Skeletal muscle satellite cell (primary cell): ENCODE results near the gene TSPAN12.

Source experiments
- H3K27me3 ChIP-seq: 2 replicates; pipeline ENCODE4 v1.7.0; 2013; ENCODE audit warnings: low read length; ENCODE audit not compliant: control insufficient read depth, insufficient read depth
- H3K36me3 ChIP-seq: 2 replicates; pipeline ENCODE4 v1.7.0; 2013; ENCODE audit warnings: mild to moderate bottlenecking, control low read depth, low read length; ENCODE audit not compliant: insufficient read depth
- H3K4me1 ChIP-seq: 2 replicates; pipeline ENCODE4 v1.7.0; 2013; ENCODE audit warnings: low read length; ENCODE audit not compliant: control insufficient read depth, insufficient read depth
- H3K4me2 ChIP-seq: 2 replicates; pipeline ENCODE4 v1.7.0; 2013; ENCODE audit warnings: mild to moderate bottlenecking, low read length
- H3K4me3 ChIP-seq: 2 replicates; pipeline ENCODE4 v1.7.0; 2013; ENCODE audit warnings: low read length
- H3K9ac ChIP-seq: 2 replicates; pipeline ENCODE4 v1.7.0; 2013; ENCODE audit warnings: mild to moderate bottlenecking, low read depth, low read length, moderate library complexity
- H3K9me3 ChIP-seq: replicated peaks from 2 replicates; pipeline ENCODE4 v1.7.0; 2013; ENCODE audit warnings: mild to moderate bottlenecking, control low read depth, low read length

Gene TSPAN12

DNA sequence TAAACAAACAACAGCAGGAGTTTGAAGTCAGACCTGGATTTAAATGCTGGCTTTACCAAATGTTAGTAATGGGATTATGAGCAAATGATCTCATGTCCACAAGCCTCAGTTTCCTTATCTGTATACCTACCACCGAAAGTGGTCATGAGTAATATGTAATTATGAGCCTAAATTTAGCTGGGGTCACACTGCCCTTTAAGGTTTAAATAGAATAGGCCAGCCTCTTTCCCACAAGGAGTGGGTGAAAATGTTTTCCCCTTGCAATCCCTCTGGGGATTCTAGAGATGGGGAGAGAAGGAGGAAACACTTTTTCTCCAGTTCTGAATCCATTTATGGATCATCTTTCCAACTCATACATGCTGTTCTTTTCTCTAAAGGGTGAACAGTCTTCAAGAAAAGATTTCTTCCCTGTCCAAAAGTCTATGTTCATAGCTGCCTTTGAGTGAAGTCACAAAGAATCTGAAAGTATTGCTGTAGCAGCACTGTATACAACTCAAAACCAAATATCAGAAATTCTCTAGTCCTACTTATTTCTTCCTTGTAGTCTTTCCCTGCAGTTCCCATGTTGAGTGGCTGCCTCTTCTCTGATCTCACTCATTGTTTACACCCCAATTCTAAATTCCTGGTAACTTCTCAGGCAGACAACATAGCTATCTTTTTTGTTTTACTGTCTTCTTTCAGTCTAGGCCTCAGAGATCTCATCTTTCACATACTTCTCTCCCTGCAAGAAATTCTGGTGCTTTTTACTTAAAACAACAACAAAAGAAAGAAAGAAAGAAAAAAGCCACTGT lies 7.4 kb upstream of the TSPAN12 start:
- peaks cover 8% of the 10 kb centered on the region for H3K27me3 ChIP-seq
- no peaks in the 10 kb centered on the region for H3K4me1 ChIP-seq
- no peaks in the 10 kb centered on the region for H3K36me3 ChIP-seq
- H3K9me3 ChIP-seq = no peaks in the 10 kb centered on the region
- H3K9ac ChIP-seq = no peak overlapping the region
- no peak overlapping the region for H3K4me3 ChIP-seq
- H3K4me2 ChIP-seq = no peak overlapping the region

GRCh38 chr7:120864141-120864900 lies 6.4 kb upstream of the TSPAN12 start:
- Histone ChIP-seq H3K4me1 (no peaks in the 10 kb centered on the region), H3K4me2 (no peak overlapping the region), H3K27me3 (peaks cover 8% of the 10 kb centered on the region), H3K4me3 (no peak overlapping the region), H3K9me3 (no peaks in the 10 kb centered on the region), H3K9ac (no peak overlapping the region), H3K36me3 (no peaks in the 10 kb centered on the region)

GRCh38 chr7:120862987-120863590 lies 5.1 kb upstream of the TSPAN12 start:
- Histone ChIP-seq H3K4me1 (peaks cover 5% of the 10 kb centered on the region), H3K9me3 (no peaks in the 10 kb centered on the region), H3K4me3 (no peak overlapping the region), H3K36me3 (no peaks in the 10 kb centered on the region), H3K9ac (no peak overlapping the region), H3K27me3 (peaks cover 8% of the 10 kb centered on the region), H3K4me2 (no peak overlapping the region)

DNA sequence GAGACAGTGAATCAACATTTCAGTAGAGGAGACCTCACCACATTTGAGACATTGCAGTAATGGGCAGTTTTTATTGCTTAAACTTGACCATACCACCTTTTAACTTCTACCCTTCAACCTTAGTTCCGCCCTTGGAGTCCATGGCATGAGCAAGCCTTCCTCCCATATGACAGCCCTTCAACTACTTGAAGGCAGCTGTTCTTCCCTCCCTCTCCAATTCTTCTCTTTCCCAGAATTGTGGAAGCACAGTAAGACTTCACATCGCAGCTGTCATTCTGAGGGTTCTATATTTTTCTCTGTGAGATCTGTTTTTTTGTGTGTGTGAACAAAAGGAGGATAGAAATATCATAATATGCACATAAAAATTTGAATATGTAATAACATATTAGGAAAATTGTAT lies 2.2 kb upstream of the TSPAN12 start:
- no peak overlapping the region for H3K4me3 ChIP-seq
- H3K9me3 ChIP-seq = no peaks in the 10 kb centered on the region
- H3K4me2 ChIP-seq = no peak overlapping the region
- H3K27me3 ChIP-seq = peaks cover 8% of the 10 kb centered on the region
- no peak overlapping the region for H3K9ac ChIP-seq
- peaks cover 5% of the 10 kb centered on the region for H3K4me1 ChIP-seq
- no peaks in the 10 kb centered on the region for H3K36me3 ChIP-seq

GRCh38 chr7:120859459-120859858 lies 1.5 kb upstream of the TSPAN12 start:
- Histone ChIP-seq H3K4me1 (peaks cover 5% of the 10 kb centered on the region), H3K36me3 (no peaks in the 10 kb centered on the region), H3K27me3 (peaks cover 4% of the 10 kb centered on the region), H3K4me2 (no peak overlapping the region), H3K9me3 (no peaks in the 10 kb centered on the region), H3K4me3 (no peak overlapping the region), H3K9ac (no peak overlapping the region)

- peaks cover 5% of the 10 kb centered on the region for H3K4me1 ChIP-seq
- peak overlapping the region; percentile 78 for H3K4me3 ChIP-seq
- H3K36me3 ChIP-seq = no peaks in the 10 kb centered on the region
- no peaks in the 10 kb centered on the region for H3K27me3 ChIP-seq
- H3K9me3 ChIP-seq = no peaks in the 10 kb centered on the region
- peak overlapping the region; percentile 15 for H3K9ac ChIP-seq
- peak overlapping the region; percentile 87 for H3K4me2 ChIP-seq
Measured at GRCh38 chr7:120856621-120857352, 1.2 kb downstream of the TSPAN12 start.

DNA sequence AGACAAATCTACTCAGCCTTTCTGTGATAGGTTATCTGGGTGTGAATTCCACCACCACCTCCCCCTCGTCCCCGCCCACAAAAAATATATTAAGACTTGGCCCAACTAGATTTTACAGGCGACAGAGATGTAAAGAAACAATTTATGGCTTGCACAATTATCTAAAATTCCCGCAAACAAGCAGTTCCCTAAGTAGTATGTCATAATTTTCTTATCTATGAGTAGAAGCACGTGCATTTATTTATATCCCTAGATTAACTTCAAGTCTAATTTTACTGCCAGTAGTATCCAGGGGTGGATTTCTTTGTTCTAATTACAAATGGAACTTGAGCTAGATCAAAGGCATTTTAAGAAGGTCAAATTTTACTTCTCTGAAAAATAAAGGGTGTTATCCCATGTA lies 1.7 kb downstream of the TSPAN12 start:
- H3K27me3 ChIP-seq = no peaks in the 10 kb centered on the region
- H3K9me3 ChIP-seq = no peaks in the 10 kb centered on the region
- no peak overlapping the region for H3K9ac ChIP-seq
- no peaks in the 10 kb centered on the region for H3K36me3 ChIP-seq
- H3K4me3 ChIP-seq = peak overlapping the region; percentile 78
- H3K4me2 ChIP-seq = peak overlapping the region; percentile 87
- peaks cover 5% of the 10 kb centered on the region for H3K4me1 ChIP-seq

- no peaks in the 10 kb centered on the region for H3K36me3 ChIP-seq
- no peak overlapping the region for H3K4me3 ChIP-seq
- H3K9me3 ChIP-seq = no peaks in the 10 kb centered on the region
Measured at GRCh38 chr7:120852700-120853099, 5.2 kb downstream of the TSPAN12 start.

DNA sequence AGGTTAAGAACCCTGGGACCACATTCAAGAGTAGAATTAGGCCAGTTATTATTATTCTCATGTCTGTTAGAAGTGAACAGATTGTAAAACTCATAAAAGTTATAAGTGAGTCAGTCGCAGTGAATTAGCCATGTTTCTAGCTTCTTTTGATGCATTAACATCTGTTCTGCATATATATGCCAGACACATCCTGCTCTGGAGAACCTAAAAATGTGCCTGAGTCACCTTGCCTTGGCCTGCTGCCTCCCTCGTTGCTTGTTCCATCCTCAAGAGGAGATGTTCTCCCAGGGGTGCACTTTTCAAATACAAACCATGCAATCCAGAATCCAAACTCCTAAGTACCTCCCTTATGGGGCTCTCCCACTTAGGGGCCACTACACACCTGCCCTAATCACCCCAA lies 14.8 kb downstream of the TSPAN12 start:
- Histone ChIP-seq H3K4me2 (no peak overlapping the region), H3K4me1 (peaks cover 3% of the 10 kb centered on the region), H3K9me3 (no peaks in the 10 kb centered on the region), H3K27me3 (no peaks in the 10 kb centered on the region), H3K36me3 (no peaks in the 10 kb centered on the region), H3K4me3 (no peak overlapping the region), H3K9ac (no peak overlapping the region)

More at GRCh38 chr7:120852700-120853099, 5.2 kb downstream of the TSPAN12 start:
- Histone ChIP-seq H3K9ac (no peak overlapping the region), H3K27me3 (no peaks in the 10 kb centered on the region), H3K4me2 (no peak overlapping the region), H3K4me1 (no peaks in the 10 kb centered on the region)

- Histone ChIP-seq H3K9me3 (no peaks in the 10 kb centered on the region), H3K9ac (no peak overlapping the region), H3K4me1 (peaks cover 3% of the 10 kb centered on the region), H3K36me3 (no peaks in the 10 kb centered on the region), H3K4me2 (no peak overlapping the region), H3K4me3 (no peak overlapping the region), H3K27me3 (no peaks in the 10 kb centered on the region)
Measured at GRCh38 chr7:120842121-120842621, 15.8 kb downstream of the TSPAN12 start.

- no peaks in the 10 kb centered on the region for H3K9me3 ChIP-seq
- no peaks in the 10 kb centered on the region for H3K36me3 ChIP-seq
- peaks cover 3% of the 10 kb centered on the region for H3K4me1 ChIP-seq
- H3K27me3 ChIP-seq = no peaks in the 10 kb centered on the region
- no peak overlapping the region for H3K9ac ChIP-seq
- H3K4me3 ChIP-seq = no peak overlapping the region
- H3K4me2 ChIP-seq = no peak overlapping the region
Measured at GRCh38 chr7:120841608-120842007, 16.3 kb downstream of the TSPAN12 start.
